GM21447 (cell line): Measurements from ENCODE around the gene PRR16.
"Not testable (repeated sequence)": the region's sequence is repeated elsewhere in the genome, so short reads cannot be mapped to it uniquely, and the experiment has no call there.

ENCODE experiments used
- ATAC-seq: cut with Tn5 transposase; IDR thresholded peaks from one replicate; pipeline ENCODE4 v1.9.1; 2021; ENCODE audit not compliant: unreplicated experiment

The PRR16 gene

GRCh38 chr5:120632430-120632829 is 168.3 kb downstream of the PRR16 start:
- no peak for ATAC-seq

DNA sequence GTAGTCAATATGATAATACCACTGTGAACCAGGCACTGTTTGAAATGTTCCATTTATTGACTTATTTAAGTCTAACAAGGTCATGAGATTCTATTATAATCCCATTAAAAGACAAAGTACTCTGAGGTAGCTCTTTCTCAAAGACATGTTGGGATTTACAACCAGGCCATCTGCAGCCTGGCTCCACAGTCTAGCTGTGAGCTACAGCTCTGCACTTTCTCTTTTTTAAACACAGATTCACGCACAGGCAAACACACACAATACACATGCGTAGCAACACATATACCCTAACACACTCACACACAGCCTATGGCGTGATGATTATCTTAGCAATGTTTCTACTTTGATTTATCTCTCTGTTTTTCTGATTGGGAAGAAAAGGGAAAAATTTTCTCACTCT is 174.3 kb downstream of the PRR16 start:
- ATAC-seq = no peak

GRCh38 chr5:120640778-120641177 is 176.7 kb downstream of the PRR16 start:
- ATAC-seq = no peak

- ATAC-seq = no peak
These were observed 180.4 kb downstream of the PRR16 start for GRCh38 chr5:120644516-120644915.

GRCh38 chr5:120655828-120656435 is 191.8 kb downstream of the PRR16 start:
- peak; percentile 67 for ATAC-seq

GRCh38 chr5:120657104-120657503 is 193.0 kb downstream of the PRR16 start:
- no peak for ATAC-seq

DNA sequence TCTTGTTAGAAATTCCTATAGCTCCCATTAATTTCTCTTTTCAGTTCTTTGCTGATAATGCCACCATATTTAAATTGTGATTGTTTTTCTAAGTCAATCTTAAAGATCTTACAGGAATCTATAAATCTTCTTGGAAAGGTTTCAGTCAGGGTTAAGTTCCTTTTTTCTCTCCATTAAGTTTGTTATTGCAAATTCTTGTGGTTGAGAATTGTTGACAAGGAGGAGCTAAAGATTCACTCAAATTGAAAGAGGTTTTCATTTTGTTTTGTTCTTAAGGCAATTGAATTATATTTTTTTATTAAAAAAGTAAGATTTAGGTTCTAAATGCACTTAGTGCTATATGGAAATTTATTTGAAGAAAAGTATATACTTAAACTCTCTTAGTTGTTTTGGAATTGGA is 213.4 kb downstream of the PRR16 start:
- no peak for ATAC-seq

DNA sequence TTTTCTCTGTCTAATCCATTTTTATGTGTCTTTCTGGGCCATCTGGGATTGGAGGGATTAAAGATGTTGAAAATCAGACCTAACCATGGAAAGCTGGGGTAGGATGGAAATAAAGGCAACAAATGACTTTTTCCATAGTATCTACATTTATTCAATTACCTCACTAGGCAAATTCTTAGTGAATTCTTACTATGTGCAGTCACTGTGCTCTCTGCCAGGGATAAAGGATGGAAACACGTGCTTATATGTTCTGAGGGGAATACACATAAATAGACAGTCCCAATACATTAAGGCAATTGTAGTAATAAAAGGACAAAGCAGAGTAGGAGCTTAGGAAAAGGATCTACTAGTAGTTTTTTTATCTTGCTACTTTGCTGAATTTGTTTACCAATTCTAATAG is 214.2 kb downstream of the PRR16 start:
- ATAC-seq = no peak

GRCh38 chr5:120682851-120683250 is 218.8 kb downstream of the PRR16 start:
- no peak for ATAC-seq

- no peak for ATAC-seq
These were observed 219.5 kb downstream of the PRR16 start for GRCh38 chr5:120683580-120683979.

DNA sequence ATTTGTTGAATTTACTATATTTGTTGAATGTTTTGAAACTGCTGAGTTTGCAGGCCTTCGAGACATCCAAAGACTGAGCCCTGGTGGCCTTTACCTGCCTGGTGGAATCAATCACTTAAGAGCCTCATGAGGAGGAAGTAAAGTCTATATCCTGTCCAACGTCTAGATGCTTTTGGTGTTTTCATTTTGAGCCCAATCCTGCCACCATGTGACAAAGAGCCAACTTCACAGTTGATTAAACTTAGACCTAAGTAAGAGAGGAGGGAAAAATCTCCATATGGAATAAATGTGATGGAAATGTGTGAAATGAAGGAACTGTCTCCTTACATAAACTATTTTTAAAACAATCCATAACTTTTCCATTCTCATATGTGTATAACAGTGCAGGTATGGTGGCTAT is 220.1 kb downstream of the PRR16 start:
- ATAC-seq = no peak

DNA sequence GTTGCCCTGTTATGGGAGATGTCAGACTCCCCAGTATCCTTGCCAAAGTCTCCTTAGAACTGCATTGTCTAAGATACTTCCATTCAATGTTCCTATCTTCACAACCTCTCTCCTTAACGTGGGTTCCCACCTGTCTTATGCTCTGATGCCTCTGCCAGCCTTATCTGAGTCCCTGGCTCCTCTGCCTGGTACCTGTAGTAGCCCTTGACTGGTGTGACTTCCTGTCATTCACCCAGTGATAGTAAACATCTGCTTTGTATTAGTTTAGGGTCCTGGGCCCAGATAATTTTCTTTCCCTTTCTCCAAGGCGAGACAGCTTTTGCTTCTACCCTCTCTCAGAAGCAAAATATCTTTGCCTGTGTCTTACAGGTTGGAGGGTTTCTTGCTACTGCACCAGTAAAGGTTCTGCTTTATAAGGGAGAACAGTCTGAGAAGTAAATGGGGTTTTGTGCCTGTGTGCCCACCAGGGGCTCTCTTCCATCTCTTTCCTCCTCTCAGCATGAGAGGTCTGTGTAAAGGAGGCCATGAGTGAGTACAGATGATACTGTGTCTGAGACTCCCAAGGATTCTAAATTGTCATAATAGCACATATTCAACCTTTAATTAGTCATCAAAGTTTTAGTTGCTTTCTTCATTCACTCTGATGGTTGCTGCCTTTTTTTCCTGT is 220.8 kb downstream of the PRR16 start:
- ATAC-seq = no peak

GRCh38 chr5:120690621-120691407 is 226.7 kb downstream of the PRR16 start:
- ATAC-seq = no peak

DNA sequence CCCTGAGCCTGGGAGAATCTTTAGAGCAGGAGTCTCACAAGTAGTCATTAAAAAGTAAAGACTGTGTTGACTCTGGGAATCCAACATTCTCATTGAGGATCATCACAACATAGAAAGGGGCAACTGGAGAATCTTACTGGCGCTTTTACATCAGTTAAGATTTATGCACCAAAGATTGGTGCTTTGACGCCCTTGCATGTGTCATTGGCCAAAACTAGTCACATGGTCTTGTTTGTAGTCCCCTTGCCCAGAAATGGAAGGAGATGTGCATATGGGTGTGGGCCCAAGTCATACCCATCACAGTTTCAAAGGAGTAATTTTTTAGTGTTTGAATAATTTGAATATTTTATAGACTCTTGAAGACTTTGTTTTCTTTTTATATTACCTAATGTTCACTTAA is 228.2 kb downstream of the PRR16 start:
- ATAC-seq = no peak

GRCh38 chr5:120695368-120695880 is 231.3 kb downstream of the PRR16 start:
- no peak for ATAC-seq

GRCh38 chr5:120697147-120697546 is 233.0 kb downstream of the PRR16 start:
- no peak for ATAC-seq

GRCh38 chr5:120697670-120698327 is 233.7 kb downstream of the PRR16 start:
- ATAC-seq = not testable (repeated sequence)

DNA sequence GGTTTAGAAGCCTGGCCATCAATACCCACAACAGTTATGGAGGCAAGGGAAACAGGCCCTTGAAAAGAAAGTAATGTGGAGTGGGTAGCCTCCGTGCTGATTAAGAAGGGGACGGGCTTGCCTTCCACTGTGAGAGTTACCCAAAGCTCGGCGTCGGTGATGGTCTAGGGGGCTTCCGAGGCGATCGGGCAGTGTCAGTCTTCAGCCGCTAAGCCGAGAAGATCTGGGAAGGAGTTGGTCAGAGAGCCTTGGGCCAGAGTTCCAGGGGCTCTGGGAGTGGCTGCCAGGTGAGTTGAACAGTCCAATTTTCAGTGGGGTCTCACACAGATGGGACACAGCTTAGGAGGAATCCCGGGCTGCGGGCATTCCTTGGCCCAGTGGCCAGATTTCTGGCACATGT is 236.6 kb downstream of the PRR16 start:
- not testable (repeated sequence) for ATAC-seq

GRCh38 chr5:120702817-120703538 is 238.9 kb downstream of the PRR16 start:
- ATAC-seq = not testable (repeated sequence)

DNA sequence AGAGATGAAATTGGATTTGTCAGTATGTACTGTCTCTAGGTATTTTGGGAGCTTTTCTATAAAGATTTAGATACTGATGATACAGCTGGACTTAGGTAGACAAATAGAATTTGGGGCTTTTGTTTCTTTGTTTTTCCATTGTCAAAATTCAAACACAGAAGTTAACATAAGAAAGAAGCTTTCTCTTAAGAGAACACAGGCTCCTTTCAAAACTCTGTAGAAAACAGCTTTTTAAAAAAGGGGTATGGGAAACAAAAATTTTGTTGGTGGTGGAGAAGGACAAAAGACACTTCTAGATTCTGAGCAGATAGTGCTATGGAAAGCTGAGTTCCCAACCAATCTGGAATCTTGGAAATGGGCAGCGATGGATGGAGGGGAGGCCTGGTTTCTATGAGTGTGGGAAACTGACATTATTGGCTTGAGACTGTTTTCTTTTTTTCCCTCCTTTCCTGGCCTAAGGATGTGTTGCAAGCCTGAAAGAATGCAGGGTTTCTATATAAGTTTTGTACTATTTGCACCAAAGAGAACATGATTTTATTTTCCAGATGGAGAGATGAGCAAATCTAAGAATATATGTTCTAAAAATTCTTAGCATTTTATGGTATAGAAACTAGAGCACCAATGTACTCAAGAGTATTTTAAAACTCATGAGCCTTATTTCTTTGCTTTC is 240.0 kb downstream of the PRR16 start:
- ATAC-seq = no peak
